Progenitor cell of endocrine pancreas (in vitro differentiated cells): ENCODE data around the gene PAX7. TPM values are rescaled to one million over a fixed set of nuclear protein-coding genes. Genes with fewer than 3 reads are reported as not detected.
"Not testable (repeated sequence)": the region's sequence is repeated elsewhere in the genome, so short reads cannot be mapped to it uniquely, and the experiment has no call there.

Experiments used
- DNase-seq: peaks from one replicate; pipeline ENCODE4 v3.0.0; 2021; ENCODE audit warnings: low spot score; ENCODE audit not compliant: unreplicated experiment
- H3K27ac Mint-ChIP-seq: 2 replicates; pipeline ENCODE4 v1.8.0; 2021; ENCODE audit warnings: mild to moderate bottlenecking, moderate library complexity, mixed read lengths
- H3K27me3 Mint-ChIP-seq: 2 replicates; pipeline ENCODE4 v1.8.0; 2021; ENCODE audit warnings: mixed read lengths
- H3K36me3 Mint-ChIP-seq: 2 replicates; pipeline ENCODE4 v1.8.0; 2022; ENCODE audit warnings: mixed read lengths; ENCODE audit not compliant: insufficient read depth
- H3K4me1 Mint-ChIP-seq: 2 replicates; pipeline ENCODE4 v1.8.0; 2021; ENCODE audit warnings: low read depth, mixed read lengths
- H3K4me3 Mint-ChIP-seq: 2 replicates; pipeline ENCODE4 v1.8.0; 2021; ENCODE audit warnings: low read depth, mild to moderate bottlenecking, moderate library complexity, mixed read lengths
- H3K9me3 Mint-ChIP-seq: 2 replicates; pipeline ENCODE4 v1.8.0; 2021; ENCODE audit warnings: low read depth, mixed read lengths
- CTCF ChIP-seq: fragments of 200-600 bp; sonication (generic); IDR thresholded peaks from one replicate; pipeline ENCODE4 v1.5.0; 2021; ENCODE audit warnings: antibody characterized with exemption, mild to moderate bottlenecking; ENCODE audit not compliant: unreplicated experiment
- total RNA-seq: library from RNA; stranded (reverse); gene quantifications from 2 replicates; pipeline ENCODE4 v1.2.1, GENCODE V29; 2021

PAX7 gene
- total RNA-seq, 1 donor from 2014 or later: not detected

GRCh38 chr1:18766328-18766727, 135.7 kb downstream of the PAX7 start:
- Mint-ChIP-seq H3K27ac (no peak overlapping the region), H3K9me3 (no peaks in the 10 kb centered on the region), H3K27me3 (peaks cover 69% of the 10 kb centered on the region), H3K4me1 (no peaks in the 10 kb centered on the region), H3K4me3 (no peak overlapping the region), H3K36me3 (no peaks in the 10 kb centered on the region)
- no peak for TF ChIP-seq CTCF
- DNase-seq: no peak

GRCh38 chr1:18767576-18767975, 136.9 kb downstream of the PAX7 start:
- not testable (repeated sequence) for DNase-seq, H3K36me3 Mint-ChIP-seq, H3K27ac Mint-ChIP-seq, H3K4me3 Mint-ChIP-seq, H3K9me3 Mint-ChIP-seq, H3K4me1 Mint-ChIP-seq
- H3K27me3 Mint-ChIP-seq: peaks cover 63% of the 10 kb centered on the region

- Mint-ChIP-seq H3K36me3 (no peaks in the 10 kb centered on the region), H3K27me3 (peaks cover 63% of the 10 kb centered on the region), H3K4me3 (no peak overlapping the region), H3K27ac (no peak overlapping the region), H3K9me3 (no peaks in the 10 kb centered on the region), H3K4me1 (no peaks in the 10 kb centered on the region)
- no peak for DNase-seq
- no peak for TF ChIP-seq CTCF
Observed at GRCh38 chr1:18768086-18768485, 137.4 kb downstream of the PAX7 start.

- H3K27me3 Mint-ChIP-seq: peaks cover 62% of the 10 kb centered on the region
- no peak for DNase-seq
- TF ChIP-seq CTCF: no peak
- no peak overlapping the region for H3K4me3 Mint-ChIP-seq
- no peaks in the 10 kb centered on the region for H3K36me3 Mint-ChIP-seq
- no peaks in the 10 kb centered on the region for H3K4me1 Mint-ChIP-seq
- no peaks in the 10 kb centered on the region for H3K9me3 Mint-ChIP-seq
- H3K27ac Mint-ChIP-seq: no peak overlapping the region
Observed at GRCh38 chr1:18769140-18769539, 138.5 kb downstream of the PAX7 start.

GRCh38 chr1:18770799-18771198, 140.2 kb downstream of the PAX7 start:
- Mint-ChIP-seq H3K36me3 (no peaks in the 10 kb centered on the region), H3K4me1 (no peaks in the 10 kb centered on the region), H3K9me3 (no peaks in the 10 kb centered on the region), H3K27me3 (peaks cover 60% of the 10 kb centered on the region), H3K27ac (no peak overlapping the region), H3K4me3 (no peak overlapping the region)
- DNase-seq: no peak
- no peak for TF ChIP-seq CTCF

- Mint-ChIP-seq H3K27ac (no peak overlapping the region), H3K9me3 (no peaks in the 10 kb centered on the region), H3K36me3 (no peaks in the 10 kb centered on the region), H3K4me1 (no peaks in the 10 kb centered on the region), H3K4me3 (no peak overlapping the region), H3K27me3 (peaks cover 60% of the 10 kb centered on the region)
- no peak for DNase-seq
- no peak for TF ChIP-seq CTCF
Observed at GRCh38 chr1:18773753-18774152, 143.1 kb downstream of the PAX7 start.
